ENCODE results near the gene PRDX5. TPM values are rescaled to one million over a fixed set of nuclear protein-coding genes. Genes with fewer than 3 reads are reported as not detected.

PRDX5 gene
- total RNA-seq, 4 donors from 2014 or later = 174 to 263 (median 238) TPM

DNA sequence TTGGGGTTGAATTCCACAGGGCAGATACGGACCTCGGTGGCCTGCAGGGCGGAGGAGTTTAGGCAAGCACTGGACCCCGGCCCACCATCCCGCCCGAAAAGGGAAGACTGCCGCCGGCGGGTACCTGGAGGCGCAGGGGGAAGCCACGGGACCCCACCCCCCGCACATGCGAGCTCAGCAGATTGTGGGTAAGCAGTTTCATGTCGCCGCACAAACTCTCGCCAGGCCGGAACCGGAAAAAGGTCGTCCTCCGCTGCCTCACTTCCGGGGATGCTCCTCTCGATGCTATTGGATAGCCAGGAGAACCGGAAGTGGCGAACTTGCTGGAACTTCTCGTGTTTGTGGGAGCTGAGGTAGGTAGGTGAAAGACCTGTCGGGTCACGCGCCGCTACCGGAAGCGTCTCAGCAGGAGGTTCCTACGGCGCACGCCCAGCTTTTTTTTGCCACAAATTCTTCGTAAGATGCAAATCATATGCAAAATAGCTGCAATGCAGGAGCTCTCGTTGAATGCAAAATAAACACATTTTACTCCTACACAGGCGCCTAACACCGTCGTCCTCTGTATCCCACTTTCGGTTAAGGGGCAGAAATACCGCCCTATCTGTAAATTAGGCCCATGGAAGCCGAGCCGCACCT, 478 bp upstream of the PRDX5 start, which contains the start of gene TRMT112:
Gene TRMT112, minus strand, starts transcription at position 235 of the 636 bp plus-strand sequence. Its CDS starts 33 bp downstream, at position 202.
- peak; percentile 87 for DNase-seq (ENCODE audit: low spot score)
- TF ChIP-seq, protein P1, sequence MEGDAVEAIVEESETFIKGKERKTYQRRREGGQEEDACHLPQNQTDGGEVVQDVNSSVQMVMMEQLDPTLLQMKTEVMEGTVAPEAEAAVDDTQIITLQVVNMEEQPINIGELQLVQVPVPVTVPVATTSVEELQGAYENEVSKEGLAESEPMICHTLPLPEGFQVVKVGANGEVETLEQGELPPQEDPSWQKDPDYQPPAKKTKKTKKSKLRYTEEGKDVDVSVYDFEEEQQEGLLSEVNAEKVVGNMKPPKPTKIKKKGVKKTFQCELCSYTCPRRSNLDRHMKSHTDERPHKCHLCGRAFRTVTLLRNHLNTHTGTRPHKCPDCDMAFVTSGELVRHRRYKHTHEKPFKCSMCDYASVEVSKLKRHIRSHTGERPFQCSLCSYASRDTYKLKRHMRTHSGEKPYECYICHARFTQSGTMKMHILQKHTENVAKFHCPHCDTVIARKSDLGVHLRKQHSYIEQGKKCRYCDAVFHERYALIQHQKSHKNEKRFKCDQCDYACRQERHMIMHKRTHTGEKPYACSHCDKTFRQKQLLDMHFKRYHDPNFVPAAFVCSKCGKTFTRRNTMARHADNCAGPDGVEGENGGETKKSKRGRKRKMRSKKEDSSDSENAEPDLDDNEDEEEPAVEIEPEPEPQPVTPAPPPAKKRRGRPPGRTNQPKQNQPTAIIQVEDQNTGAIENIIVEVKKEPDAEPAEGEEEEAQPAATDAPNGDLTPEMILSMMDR (IDR thresholded peaks at IDR 0.05) = no peak
- peak; percentile 88 for ATAC-seq (ENCODE audit: low FRiP score)

DNA sequence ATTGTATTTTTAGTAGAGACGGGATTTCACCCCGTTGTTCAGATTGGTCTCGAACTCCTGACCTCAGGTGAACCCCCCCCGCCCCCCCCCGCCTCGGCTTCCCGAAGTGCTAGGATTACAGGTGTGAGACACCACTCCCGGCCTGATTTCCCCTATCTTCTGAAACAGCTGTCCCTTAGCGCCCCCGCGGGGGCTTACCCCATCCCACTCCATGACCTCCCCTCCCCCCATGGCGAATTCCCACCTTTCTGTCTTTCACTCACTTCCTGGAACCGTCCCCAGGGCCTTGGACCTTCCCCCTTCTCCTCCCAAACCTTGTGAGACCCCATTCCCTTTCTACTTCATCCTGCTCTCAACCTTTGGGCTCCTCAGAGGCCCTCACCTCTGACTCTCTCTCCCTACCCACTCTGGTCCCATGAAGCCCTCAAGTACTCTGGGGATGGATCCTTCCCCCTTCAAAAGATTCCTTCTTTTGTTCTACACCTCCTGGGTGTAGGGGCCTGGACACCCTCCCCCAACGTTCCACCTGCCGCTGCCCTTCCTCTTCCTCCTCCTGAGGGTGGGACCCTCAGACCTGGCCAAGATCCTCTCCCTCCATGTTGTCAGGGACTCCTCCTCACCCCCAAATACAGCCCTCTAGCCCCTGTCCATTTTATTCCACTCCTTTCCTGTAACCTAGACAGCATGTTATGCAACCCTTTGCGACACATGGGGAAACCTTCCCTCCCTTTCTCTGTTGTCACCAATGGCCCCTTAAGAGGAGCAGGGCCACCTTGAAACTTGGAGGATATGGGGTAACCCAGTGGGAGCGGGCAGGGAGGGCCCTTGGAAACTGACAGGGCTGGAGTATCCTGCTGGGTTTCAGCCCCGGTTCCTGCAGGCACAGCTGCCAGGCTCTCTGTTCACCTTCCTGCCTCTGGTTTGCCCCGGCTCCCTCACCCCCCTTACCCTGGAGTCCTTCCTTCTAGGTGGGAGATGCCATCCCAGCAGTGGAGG, 1.1 kb downstream of the PRDX5 start:
- DNase-seq (ENCODE audit: low spot score) (no peak), ATAC-seq (ENCODE audit: low FRiP score) (no peak)
- TF ChIP-seq, protein P1 (IDR thresholded peaks at IDR 0.05) = no peak

DNA sequence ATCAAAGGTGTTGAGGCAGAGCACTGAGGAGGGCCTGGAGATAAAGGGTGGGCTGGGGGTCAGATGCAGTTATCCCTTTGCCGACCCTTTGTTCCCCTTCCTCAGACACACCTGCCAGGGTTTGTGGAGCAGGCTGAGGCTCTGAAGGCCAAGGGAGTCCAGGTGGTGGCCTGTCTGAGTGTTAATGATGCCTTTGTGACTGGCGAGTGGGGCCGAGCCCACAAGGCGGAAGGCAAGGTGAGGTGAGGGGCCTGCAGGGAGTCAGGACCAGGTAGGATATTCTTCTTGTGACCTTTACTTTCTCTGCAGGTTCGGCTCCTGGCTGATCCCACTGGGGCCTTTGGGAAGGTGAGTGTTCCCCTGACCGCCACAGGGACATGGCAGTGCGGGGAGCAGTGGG, 2.6 kb downstream of the PRDX5 start:
- ATAC-seq (ENCODE audit: low FRiP score) (no peak), DNase-seq (ENCODE audit: low spot score) (no peak)
- TF ChIP-seq, protein P1 (IDR thresholded peaks at IDR 0.05) = no peak

DNA sequence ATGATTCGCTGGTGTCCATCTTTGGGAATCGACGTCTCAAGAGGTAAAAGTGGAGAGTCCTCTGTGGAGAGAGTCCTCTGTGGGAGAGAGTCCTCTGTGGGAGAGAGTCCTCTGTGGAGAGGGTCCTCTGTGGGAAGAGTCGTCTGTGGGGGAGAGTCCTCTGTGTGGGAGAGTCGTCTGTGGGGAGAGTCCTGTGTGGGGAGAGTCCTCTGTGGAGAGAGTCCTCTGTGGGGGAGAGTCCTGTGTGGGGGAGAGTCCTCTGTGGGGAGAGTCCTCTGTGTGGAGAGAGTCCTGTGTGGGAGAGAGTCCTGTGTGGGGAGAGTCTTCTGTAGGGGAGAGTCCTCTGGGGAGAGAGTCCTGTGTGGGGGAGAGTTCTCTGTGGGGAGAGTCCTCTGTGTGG, 3.1 kb downstream of the PRDX5 start:
- DNase-seq (ENCODE audit: low spot score) (no peak), ATAC-seq (ENCODE audit: low FRiP score) (no peak)
- TF ChIP-seq, protein P1 (IDR thresholded peaks at IDR 0.05) = no peak

DNA sequence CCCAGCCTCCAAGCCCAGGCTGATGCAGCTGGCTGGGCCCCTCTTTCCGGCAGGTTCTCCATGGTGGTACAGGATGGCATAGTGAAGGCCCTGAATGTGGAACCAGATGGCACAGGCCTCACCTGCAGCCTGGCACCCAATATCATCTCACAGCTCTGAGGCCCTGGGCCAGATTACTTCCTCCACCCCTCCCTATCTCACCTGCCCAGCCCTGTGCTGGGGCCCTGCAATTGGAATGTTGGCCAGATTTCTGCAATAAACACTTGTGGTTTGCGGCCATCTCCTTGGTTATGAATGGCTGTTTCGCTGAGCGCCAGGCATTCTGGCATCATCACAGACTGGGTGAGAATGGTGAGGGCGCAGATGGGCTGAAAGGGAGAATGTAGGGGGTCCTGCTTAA, 3.6 kb downstream of the PRDX5 start:
- DNase-seq (ENCODE audit: low spot score) = no peak
- TF ChIP-seq, protein P1 (IDR thresholded peaks at IDR 0.05) = no peak
- ATAC-seq (ENCODE audit: low FRiP score) = no peak

DNA sequence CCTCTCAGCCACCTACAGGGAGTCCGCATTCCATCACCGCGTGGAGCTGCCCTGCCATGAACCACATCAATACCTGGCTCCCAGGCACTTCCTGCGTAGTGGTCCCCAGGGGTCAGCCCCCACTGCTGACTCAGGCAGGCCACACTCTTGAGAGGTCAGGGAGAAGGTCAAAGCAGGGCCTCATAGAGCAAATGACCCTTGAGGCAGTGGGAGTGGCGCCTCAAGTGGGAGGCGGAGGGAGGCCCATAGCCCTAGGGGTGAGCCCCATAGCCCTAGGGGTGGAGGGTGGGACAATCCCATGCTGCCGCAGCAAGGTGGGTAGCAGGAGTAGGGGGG, 5.0 kb downstream of the PRDX5 start:
- TF ChIP-seq, protein P1 (IDR thresholded peaks at IDR 0.05) = no peak
- no peak for ATAC-seq (ENCODE audit: low FRiP score)
- DNase-seq (ENCODE audit: low spot score) = no peak
